ENCODE results near the gene PAH.

GRCh38 chr12:102902093-102902492 lies 15.0 kb downstream of the PAH start:
- TF ChIP-seq, protein P1, sequence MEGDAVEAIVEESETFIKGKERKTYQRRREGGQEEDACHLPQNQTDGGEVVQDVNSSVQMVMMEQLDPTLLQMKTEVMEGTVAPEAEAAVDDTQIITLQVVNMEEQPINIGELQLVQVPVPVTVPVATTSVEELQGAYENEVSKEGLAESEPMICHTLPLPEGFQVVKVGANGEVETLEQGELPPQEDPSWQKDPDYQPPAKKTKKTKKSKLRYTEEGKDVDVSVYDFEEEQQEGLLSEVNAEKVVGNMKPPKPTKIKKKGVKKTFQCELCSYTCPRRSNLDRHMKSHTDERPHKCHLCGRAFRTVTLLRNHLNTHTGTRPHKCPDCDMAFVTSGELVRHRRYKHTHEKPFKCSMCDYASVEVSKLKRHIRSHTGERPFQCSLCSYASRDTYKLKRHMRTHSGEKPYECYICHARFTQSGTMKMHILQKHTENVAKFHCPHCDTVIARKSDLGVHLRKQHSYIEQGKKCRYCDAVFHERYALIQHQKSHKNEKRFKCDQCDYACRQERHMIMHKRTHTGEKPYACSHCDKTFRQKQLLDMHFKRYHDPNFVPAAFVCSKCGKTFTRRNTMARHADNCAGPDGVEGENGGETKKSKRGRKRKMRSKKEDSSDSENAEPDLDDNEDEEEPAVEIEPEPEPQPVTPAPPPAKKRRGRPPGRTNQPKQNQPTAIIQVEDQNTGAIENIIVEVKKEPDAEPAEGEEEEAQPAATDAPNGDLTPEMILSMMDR (conservative IDR thresholded peaks at IDR 0.05; ENCODE audit: low read length) = no peak
- TF ChIP-seq EZH2phosphoT487 (IDR thresholded peaks at IDR 0.05; ENCODE audit: borderline replicate concordance) = no peak

Measured in Loucy (cell line).